Measurements from ENCODE around the gene ZBTB24.

ZBTB24 gene

DNA sequence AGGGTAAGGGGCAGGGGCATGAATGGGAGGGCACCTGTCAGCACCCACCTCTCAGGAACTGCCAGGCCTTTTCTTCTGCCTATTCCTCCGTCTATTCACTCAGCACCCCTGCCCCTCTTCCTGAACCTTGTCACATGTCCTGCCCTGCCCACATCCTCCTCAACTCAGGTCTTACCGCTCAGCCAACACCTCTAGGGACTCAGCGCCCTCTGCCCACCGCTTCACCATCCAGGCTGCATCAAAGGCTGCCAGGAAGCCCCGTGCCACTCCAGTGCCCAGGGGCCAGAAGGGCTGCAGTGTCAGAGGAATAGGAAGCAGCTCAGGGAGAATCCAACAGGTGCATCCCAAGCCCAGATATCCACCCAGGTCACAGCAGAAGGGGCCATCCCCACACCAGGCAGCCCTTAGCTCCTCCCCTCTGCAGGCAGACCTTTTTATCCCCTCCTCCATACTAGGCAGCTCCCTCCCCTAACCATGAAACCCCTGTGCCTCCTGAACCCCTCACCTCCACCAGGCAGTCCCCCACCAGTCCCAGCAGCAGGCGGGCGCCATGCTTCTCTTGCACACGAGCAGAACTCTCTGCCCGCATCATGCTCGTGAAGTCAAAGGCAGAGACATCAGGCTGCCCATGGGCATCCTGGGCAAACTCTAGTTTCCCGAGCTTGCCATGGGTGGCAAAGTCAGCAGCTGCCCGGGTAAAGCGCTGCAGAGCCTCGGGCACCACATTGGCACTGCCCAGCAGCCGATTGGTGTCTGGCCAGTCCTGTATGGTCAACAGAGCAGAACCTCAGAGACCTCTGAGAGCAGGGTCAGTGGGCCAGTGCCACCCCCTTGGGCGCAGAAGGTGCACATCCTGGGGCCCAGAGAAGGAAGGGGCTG is 33.0 kb downstream of the ZBTB24 start:
- no peak for DNase-seq (ENCODE audit: low read depth)

DNA sequence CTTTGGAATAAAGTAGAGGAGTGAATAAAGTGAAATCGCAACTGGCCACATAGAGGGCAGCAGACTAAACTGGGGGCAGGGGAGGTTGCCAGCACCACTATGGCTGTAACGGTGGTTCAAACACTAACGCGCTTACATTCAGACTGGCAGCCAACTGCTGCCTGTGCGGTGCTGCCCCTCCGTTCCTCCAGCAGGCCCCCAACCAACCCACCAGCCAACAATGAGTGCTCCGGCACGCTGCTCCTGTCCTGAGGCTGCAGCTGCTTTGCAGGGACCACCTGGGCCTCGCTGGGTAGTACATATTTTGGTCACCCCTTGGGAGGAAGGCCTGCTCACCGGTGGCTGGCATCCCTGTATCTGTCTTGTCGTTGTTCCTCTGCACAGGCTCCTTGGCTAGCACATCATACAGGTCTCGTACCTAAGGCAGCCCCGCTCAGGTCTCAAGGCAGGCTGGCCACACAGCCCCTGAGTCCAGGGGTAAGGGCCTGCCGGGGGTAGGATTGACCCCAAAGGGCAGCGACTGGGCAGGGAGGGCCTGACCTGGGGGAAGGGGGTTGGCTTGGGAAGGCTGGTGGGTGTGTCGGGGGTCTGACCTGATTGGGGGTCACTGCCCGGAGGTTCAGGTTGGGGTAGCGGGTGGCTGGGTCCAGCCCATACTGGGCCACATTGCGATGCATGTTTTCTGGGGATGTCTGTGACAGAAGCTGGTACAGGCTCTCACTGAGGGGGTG is 33.8 kb downstream of the ZBTB24 start:
- no peak for DNase-seq (ENCODE audit: low read depth)

DNA sequence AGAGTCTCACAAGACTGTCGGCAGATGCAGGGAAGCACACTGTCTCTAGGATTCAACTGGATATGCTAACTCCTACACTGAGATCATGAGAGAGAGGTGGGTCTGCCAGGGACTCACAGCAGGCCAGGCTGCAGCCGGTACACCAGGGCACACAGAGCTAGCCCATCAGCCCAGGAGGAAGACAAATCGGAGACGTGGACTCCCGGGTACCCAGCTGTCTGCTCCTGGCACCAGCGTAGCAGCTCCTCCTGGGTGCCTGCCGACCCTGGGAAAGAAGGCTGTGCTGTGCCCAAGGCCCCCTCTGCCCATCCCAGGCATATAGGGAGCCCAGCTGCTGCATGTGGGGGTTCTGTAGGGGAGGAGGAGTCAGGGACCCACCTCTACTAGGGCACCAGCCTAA is 34.4 kb downstream of the ZBTB24 start:
- no peak for DNase-seq (ENCODE audit: low read depth)

DNA sequence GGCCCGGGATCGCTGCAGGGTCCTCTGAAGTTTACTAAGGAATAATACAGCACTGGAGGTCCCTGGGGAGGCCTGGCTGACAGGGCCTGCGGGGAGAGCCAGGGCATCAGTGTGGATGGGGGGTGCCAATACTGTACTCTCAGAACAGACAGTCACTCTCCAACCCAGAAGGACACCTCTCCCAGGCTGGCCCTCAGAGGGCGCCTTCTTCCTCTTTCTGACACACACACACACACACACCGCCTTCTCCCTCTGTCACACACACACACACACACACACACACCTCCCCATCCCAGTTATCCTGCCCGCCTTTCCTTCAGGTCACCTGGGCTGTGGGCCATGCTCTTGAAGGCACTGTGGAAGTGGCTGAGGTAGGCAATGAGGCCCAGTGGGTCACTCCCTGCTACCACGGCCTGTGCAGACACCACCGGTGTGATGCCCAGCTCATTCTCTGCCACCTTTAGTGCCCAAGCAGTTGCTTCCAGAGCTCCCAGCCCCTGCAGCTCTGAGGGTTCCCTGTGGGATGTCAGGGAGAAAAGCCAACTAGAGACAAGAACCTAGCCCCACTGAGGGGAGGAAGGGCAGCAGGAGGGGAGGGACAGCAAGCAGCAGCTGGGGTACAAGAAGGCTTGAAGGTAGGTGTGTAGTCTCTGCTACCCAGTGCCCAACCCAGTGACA is 35.0 kb downstream of the ZBTB24 start:
- DNase-seq (ENCODE audit: low read depth): no peak

DNA sequence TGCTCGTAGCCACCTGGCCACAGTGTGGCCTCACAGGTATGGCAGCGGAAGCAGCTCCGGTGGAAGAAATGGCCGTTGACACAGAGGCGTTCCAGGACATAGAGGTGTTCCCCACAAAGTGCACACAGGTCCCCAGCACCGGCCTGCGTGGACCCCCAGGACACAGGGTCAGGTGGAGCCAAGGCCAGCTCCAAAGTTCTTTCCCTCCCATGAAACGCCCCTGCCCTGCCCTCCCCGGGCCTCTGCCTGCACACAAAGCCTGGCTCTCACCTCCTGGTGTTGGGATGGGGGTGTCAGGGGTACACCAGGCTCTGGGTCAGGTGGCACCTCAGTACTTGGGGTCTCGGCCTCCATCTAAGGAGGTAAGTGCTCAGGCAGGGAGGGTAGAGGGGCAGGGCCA is 35.9 kb downstream of the ZBTB24 start:
- no peak for DNase-seq (ENCODE audit: low read depth)

DNA sequence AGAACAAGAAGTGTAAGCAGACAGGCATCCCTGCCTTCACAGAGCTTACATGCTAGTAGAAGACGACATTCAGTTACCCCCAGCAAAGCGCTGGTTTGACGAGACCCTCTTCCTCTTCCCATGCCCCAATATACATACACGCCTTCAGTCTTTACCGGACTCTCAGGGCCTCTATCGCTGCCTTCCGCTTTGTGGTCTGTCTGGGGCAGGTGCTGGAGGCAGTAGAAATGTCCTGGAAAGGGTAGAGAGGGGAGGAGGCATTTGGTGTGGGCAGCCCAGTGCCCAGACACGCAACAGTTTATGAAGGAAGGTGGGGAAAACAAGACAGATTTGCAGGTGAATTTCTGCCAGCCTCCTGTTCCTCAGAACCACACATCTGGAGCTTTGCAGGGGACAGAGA is 36.5 kb downstream of the ZBTB24 start:
- DNase-seq (ENCODE audit: low read depth): no peak

DNA sequence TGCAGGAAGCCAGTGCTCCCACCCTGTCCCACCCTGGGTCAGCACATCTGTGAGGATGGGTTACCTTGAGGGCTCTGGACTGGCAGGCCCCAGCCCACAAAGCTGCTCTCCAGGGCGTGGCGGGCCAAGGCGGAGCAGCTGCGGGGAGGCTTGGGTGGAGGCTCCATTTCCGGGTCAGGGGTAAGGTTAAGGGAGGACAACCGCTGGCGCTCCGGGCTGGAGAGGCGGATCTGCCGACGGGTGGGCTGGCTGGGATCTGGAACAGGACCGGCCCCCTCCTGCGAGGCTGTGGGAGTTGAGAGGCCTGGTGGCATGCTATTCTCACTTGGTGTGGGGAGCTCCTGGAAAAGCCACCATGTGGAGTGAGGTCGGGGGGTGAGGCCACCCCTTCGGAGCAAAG is 36.9 kb downstream of the ZBTB24 start:
- DNase-seq (ENCODE audit: low read depth): no peak

DNA sequence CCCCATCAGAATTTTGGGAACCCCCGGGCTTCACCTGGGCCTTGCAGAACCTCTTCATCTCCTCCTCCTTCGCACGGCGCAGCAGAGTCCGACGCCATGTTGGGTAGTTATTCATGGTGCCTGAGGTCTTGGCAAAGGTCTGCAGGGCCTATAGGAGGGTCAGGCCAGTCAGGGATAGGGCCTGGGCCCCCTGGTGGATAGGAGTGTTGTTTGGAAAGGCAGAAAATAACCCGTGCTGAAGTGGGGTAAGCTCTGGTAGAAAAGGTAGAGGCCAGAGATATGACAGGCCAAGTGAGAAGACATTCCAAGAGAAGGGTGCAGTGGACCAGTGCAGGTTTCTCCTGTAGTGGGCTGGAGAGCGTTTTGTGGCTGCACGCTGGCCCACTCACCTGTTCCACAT is 37.6 kb downstream of the ZBTB24 start:
- DNase-seq (ENCODE audit: low read depth): no peak

DNA sequence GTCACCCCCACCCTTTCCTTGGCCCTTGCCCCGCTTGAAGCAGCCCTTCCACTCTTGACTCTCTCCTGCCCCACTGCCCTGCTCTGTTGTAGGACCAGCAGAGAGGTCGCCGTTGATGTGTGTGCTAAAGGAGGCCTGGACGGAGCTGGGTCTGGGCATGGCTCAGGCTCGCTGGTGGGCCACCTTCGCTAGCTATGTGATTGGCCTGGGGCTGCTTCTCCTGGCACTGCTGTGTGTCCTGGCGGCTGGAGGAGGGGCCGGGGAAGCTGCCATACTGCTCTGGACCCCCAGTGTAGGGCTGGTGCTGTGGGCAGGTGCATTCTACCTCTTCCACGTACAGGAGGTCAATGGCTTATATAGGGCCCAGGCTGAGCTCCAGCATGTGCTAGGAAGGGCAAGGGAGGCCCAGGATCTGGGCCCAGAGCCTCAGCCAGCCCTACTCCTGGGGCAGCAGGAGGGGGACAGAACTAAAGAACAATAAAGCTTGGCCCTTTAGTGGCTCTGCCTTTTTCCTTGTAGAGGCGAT is 39.5 kb downstream of the ZBTB24 start:
- no peak for DNase-seq (ENCODE audit: low read depth)

DNA sequence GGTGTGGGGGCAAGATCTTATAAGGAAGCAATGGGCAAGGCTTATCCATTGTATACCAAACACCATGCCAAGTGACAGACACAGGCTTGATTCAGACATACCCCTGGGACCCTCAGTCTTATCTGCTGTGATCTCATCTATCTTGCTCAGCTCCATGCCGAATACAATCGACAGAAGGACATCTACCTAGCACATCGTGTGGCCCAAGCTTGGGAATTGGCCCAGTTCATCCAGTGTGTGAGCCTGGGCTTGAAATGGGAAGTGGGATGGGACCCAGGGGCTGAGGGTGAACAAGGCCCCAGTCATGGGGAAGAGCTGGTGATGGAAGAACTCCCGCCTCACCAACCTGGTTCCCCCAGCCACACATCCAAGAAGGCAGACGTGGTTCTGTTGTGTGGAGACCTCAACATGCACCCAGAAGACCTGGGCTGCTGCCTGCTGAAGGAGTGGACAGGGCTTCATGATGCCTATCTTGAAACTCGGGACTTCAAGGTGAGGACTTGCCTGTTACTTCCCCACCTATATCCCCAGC is 40.6 kb downstream of the ZBTB24 start:
- DNase-seq (ENCODE audit: low read depth): no peak

DNA sequence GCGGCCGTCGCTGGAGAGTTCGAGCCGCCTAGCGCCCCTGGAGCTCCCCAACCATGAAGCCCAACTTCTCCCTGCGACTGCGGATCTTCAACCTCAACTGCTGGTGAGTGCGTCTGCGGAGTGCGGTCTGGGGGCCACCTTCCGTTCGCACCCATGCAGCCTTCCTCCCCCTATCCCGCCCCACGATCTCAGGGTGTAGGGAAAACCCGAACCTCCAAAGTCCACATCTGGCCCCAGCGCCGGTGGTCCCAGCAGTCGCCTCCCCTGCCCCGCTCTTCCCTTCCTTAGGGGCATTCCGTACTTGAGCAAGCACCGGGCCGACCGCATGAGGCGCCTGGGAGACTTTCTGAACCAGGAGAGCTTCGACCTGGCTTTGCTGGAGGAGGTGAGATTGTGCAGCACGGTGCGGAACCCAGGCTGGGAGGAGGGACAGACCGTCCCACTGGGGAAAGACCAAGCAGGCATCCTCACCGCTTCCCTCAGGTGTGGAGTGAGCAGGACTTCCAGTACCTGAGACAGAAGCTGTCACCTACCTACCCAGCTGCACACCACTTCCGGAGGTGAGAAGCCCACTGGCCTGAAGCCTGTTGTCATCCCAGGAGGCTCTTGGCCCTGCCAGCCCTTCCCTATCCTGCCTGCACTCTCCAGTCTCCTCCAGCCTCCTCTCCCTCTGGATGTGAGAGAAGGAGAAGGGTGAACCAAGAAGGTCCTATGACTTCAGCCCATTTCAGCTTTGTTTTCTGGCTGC is 41.8 kb downstream of the ZBTB24 start:
- DNase-seq (ENCODE audit: low read depth): peak; percentile 62

DNA sequence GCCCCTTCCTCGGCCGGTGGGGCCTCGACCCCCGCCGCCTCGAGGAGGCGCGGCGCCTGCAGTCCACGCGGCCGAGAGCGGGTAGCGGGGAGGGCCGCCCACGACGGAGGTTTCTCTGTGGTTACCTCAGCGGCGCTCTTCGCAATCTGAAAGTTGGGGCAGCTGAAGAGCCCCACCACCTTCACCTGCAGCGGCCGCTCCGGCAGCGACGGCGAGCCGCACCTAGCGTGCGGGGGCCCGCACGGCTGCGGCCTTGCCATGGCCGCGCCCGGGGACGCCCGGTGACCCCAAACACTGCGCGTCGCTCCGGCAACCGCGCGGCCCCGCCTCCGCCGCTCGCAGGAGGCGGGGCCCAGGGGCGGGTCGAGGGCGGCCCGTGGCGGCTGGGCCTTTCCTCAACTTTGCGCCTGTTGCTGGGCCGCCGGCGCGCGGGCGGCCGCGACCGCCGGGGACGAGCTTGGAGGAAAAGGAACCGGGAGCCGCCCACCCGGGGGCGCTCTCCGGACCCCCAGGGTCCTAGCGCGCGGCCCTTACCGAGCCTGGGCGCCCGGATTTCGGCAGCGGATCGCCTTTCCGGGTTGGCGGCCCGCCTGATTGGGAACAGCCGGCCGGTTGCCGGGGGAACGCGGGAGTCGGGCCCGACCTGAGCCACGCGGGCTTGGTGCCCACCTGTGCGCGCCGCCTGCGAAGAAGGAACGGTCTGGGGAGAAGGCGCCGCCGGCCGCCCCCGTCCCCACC is 42.5 kb downstream of the ZBTB24 start, which contains the start of the genes PPIL6 and SMPD2:
Gene PPIL6 (minus strand): TSS at position 298 of the 738 bp plus-strand sequence. CDS start 38 bp downstream, at position 260.
Gene SMPD2 (plus strand): TSS at position 394 of the 738 bp plus-strand sequence. CDS start 398 bp downstream, outside the sequence.
- peak; percentile 89 for DNase-seq (ENCODE audit: low read depth)

DNA sequence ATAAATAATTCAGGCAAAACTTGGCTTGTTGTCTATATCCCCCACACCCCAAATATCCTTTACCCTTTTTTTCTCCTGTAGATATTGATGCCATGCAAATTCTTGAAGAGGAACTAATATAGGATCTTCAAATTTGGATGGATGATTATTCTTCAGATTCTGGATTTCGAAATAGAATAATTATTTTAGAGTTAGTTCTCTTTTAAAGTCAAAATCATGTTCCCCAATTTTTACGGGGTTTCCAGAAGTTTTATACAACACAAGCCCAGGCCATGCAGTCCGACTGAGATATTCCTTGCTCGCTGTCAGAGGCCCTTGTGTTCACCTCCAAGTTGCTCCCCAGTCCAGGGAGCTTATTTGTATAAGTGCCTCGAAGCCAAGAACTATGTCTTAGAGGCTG is 47.0 kb downstream of the ZBTB24 start:
- no peak for DNase-seq (ENCODE audit: low read depth)

DNA sequence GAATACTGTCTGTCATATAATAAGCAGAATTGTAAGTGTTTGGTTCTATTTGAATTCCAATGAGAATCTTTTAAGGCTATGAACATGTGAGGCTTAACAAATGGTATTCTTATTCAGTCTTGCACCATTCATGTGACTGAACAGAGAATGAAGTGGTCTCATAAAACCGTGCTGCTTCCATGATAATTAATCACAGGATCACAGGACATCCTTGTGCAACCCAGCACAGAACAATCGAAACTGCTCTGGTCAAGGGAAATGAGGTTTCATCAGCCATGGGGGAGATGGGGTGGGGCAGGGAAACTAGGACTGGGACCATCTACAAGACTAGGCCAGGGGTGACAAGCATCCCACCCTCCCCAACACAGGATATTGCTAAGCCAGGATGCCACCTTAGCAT is 48.6 kb downstream of the ZBTB24 start:
- DNase-seq (ENCODE audit: low read depth): peak; percentile 42

DNA sequence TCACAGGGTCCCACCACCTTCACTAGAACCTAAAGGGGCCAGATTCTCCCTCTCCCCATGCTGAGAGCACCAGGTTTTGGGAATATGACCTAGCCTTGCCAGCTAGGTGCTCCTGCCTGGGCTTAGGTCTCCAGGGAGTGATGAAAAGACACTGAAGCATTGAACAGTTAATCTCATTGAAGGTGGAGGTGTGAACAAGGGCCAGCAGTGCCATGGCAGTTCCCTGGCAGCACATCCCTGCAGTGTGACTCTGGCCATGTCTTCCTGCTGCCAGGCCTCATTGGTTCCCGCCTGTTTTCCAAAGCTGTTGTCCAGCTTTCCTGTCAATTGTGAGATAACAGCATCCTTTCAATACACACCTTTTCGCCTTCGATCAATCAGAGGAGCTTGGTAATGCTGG is 53.5 kb downstream of the ZBTB24 start:
- no peak for DNase-seq (ENCODE audit: low read depth)

DNA sequence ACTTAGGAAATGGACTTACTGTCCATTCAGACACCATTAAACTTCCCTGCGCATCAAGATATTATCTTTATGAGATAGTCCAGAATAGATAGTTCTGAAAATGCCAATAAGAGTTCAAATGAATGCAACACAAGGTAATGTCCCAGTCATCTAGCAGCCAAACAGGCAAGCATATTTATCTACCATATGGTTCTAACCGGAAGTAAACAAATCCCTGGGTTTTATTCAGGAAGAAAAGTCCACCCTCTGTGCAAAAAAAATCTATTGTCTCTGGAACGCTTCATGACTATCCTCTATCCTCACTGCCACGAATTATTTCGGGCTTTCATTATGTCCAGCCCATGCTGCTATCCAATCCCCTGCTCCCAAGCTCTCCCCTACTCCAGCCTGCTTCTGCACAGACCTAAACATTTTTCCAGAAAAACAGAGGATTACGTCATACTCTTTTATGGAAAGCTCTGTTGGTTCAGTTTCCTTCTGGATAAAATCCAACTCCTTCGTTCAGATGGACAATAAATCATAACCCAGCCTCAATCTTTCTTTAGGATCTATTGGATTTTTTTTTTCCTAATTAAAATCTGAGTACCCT is 54.0 kb downstream of the ZBTB24 start:
- peak; percentile 78 for DNase-seq (ENCODE audit: low read depth)

DNA sequence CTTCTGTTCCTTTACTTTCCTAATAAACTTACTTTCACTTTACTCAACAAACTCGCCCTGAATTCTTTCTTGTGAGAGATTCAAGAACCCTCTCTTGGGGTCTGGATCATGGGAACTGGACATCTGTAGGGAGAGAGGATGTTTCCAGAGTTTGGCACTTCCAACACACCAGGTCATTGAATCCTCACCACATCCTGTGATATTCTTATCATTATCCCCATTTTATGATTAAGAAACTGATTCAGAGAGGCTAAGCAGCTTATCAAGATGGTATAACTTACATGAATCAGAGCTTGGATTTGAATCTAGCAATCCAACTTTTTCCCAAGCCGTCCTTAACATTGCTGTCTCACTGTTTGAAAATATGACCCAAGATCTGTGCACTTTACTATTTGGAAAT is 58.1 kb downstream of the ZBTB24 start:
- no peak for DNase-seq (ENCODE audit: low read depth)

DNA sequence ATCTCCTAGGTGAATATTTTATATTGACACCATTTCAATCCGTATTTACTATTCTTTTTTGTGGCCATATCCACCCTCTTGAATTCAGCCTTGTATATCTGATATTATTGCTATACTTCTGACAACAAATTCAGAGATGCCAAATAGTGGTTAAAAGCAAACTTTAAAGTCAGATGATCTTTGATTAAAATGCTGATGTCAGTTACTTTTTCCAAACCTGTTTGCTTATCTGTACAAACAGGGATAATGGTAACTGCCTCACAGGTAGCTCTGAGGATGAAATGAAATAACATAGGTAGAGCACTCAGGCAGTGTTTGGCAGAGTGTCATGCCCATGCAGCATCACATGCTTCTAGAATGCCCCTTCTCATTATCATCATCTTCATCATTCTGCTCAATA is 61.8 kb downstream of the ZBTB24 start:
- no peak for DNase-seq (ENCODE audit: low read depth)

DNA sequence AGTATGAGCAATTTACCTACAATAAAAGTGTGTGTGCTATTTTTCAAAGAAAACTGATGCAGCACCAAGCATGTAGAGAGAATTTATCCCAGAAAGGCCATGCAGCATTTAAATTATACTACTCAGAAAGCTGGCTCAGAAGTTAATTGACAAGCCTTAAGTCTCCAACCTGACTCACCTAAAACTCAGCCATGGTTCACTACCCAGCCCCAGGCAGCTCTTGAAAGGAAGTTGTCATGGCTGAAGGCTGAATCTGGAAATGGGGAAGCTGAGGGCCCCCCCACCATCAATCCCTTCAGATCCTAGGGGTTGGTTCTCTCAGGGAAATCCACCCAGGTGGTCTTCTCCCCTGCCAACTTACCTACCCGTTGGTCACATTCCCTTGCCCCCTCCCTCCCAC is 62.3 kb downstream of the ZBTB24 start:
- DNase-seq (ENCODE audit: low read depth): no peak

DNA sequence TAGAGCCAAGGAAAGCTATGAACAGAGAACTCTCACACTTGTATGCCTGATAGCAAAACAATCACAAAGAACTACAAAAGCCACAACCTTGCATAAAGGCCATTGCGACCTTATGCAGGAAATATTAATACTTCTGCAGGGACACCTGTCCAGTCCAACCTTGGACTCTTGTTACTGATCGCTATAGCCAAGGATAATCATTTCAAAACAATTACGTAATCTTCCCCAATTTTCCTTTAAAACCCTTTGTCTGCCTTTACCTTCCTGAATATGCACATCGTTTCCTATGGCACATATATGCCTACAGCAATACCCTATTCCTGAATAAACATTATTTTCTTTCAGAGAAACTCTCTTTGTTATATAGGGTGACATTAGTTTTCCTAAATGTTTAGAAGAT is 65.4 kb downstream of the ZBTB24 start:
- no peak for DNase-seq (ENCODE audit: low read depth)
